GM19467 (cell line): Measurements from ENCODE around the gene KRTAP4-8.
"Not testable (repeated sequence)": the region's sequence is repeated elsewhere in the genome, so short reads cannot be mapped to it uniquely, and the experiment has no call there.

Experiments used
- ATAC-seq: cut with Tn5 transposase; IDR thresholded peaks from one replicate; pipeline ENCODE4 v1.9.1; 2021; ENCODE audit warnings: mild to moderate bottlenecking, moderate library complexity; ENCODE audit not compliant: unreplicated experiment

The KRTAP4-8 gene

DNA sequence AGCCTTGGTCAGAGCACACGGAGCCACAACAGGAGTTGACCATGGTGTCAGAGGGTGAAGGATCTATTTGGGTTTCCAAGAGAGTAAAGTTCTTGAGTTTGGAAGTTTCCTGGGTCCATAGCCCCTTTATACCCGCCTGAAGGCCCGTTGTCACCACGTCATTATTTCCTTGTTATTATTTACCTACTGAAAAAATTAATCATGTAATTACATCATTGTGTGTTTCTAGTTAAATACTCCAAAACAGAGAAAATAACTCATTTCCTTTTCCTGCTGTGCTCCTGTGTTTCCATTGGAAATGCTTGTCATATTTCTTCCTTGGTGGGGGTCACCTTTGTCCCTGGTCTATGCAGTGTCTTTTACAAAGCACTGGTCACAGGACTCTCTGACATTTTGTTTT, at the start of gene KRTAP4-8:
Gene KRTAP4-8, minus strand, starts transcription at position 101 of the 400 bp plus-strand sequence. Its CDS starts 58 bp downstream, at position 43.
- ATAC-seq = no peak

DNA sequence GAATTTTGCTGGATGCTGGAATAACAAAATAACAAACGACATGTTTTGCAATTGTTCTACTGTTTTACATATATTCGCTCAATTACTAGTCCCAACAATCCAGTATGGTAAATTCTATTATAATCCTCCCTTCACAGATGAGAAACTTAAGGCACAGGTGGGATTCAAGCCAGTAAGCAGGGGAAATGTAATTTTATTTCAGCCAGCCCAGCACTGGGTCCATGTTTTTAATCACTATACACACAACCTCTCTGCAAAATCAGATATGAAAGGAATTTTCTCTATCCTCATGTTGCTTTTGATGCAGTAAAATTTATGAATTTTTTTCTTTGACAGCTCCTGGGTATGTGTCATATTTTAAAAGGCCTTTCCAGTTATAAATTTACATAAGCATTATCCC, 47.3 kb upstream of the KRTAP4-8 start:
- ATAC-seq = no peak

DNA sequence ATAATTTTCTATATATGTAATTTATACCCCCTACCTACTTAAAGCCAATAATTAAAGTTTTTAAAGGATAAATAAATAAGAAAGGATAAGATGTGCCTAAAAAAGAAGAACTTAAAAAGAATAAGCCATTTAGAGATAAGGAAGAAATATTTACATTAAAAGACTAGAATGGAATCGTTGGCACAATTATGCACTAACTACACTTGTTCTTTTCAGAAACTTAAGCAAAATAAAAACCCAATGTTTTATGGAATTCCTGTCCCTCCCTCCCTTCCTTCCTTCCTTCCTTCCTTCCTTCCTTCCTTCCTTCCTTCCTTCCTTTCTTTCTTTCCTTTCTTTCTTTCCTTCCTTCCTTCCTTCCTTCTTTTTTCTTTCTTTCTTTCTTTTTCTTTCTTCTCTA, 46.9 kb upstream of the KRTAP4-8 start:
- no peak for ATAC-seq

DNA sequence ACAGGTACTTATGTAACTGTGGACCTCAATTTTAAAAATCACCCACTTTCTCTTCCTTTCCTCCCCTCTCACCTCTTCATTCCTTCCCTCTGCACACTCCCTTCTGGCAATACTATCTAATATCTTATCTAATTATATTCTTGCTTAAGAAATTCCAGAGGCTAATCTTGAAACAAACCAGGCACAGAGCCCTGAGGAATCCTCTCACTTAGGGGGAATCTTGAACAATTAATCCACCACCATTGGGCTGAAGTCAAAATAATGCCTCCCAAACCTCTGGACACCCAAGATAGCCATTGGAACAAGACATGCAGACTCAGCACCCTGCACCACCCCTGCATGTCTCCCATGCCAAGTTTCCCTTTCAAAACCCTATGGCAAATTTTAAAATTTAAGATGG, 43.4 kb upstream of the KRTAP4-8 start:
- ATAC-seq = no peak

DNA sequence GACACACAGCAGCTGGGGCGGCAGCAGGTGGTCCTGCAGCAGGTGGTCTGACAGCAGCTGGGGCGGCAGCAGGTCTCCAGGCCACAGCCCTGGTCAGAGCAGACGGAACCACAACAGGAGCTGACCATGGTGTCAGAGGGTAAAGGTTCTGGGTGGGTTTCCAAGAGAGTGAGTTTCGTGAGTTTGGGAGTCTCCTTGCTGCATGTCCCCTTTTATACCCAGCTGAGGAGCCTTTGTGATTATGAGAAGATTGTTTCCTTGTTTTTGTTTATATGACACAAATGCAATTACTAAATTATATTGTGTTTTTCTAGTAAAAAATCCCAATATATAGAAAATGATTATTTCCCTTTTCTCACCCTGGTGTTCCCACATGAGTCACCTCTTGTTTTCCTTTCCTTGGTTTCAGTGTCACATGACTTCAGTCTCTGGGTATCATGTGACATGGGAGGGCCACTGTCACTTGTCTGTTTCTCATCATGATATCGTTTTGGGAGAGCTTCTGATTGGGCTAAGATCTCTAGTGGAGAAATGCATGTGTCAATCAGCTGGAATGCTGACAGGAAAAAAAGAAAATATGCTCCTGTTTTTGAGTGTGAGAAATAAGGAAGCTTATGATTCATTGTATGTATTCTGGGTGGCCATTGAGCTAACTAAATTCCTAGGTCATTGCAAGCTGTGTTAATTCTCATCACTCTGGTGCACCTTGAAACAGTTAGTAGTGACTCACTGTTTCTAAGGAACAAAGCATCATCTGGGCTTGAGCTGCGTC, 42.6 kb upstream of the KRTAP4-8 start, which contains the start of gene KRTAP4-6:
Gene KRTAP4-6, minus strand, starts transcription at position 185 of the 772 bp plus-strand sequence. Its CDS starts 57 bp downstream, at position 128.
- ATAC-seq = no peak

DNA sequence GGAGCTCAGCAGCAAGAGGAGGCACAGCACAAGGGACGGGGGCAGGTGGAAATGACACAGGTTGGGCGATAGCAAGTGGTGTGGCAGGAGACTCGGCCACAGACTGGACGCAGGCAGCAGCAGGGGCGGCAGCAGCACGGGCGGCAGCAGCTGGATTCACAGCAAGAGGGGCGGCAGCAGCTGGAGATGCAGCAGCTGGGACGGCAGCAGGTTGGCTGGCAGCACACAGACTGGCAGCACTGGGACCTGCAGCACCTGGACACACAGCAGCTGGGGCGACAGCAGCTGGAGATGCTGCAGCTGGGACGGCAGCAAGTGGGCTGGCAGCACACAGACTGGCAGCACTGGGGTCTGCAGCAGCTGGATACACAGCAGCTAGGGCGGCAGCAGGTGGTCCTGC, 41.9 kb upstream of the KRTAP4-8 start:
- not testable (repeated sequence) for ATAC-seq

DNA sequence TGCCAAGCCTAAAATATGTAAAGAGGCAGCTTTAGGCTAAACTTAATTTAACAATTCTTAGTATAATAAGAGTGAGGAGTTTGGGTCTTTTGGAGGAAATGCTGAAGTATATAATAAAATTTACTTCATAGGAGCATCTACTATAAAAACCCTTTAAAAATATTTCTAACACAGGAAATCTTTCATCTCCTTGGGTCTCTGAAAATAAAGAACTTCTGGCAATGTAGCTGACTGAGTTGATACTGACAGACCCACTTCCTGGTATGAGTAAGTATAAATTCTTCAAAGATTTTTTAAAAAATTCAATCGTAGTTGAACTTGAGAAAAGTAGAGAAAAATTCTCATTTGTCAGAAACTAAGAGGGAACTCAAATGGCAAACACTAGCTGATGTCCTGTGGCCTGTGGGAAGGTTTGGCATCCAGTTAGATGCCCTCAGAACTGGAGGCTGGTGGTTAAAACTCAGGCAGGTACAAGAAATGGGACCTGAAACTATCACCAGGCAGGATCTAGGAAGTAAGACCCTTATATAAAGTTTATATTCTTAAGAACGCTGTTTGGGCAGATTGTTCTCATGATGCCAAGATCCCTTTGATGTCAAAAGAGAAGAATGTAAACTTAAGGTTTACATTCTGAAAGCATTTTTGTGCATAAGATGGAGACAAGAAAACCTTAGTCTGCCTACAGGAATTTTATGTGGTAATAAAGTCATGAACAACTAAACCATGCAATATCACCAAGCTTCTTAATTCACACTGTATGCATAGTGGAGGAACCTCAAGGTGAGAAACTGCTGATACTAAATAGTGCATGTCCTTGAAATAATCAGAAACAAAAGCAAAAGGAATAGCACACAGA, 36.2 kb upstream of the KRTAP4-8 start:
- ATAC-seq = no peak

DNA sequence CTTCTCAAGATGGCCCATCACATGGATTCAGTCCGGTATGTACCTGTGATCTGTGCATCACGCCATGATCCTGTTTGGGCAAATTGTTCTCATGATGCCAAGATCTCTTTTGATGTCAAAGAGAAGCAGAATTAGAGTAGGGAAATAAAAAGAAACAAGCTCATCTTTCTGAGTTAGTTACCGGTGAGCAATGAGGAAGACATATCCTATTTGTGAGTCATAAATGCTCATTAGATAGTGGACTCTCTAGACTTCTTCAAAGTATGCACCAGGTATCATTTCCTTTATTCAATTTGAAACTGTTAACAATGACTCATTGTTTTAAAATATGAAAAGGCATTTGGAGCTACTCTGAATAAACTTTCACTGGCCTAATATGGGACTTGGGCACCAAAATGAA, 34.0 kb upstream of the KRTAP4-8 start:
- no peak for ATAC-seq

DNA sequence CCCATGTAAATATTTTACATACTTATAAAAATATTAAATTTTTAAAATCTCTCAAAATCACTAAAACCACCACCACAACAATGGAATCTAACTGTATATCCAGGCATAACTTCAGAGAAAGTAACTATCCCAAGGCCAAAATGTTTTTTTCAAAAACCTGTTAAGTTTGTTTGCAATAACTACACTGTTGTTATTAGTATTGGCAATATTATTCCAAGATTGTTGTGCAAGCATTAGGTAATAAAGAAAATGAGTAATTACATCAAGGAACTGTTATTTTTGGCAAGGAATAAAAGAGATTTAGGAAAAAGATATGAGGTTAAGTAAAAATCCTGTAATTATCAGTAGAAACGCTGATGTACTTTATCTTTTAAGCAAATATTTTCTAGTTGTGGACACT, 29.4 kb upstream of the KRTAP4-8 start:
- ATAC-seq = no peak

DNA sequence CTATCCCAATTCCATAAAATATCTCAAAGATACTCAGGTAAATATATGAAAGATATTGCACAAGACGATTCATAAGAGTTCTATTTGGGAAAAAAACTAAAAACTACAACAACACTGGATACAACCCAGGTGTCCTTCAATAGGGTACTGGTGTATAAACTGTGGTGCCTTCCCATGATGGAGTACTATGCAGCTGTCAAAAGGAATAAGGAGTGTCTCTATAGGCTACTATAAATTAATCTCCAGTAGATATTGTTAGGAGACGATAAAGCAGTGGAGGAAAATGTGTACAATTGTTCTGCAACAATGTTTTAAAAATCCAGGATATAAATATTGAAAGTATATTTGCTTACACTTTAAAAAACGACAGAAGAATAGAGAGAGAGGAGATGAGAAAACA, 28.5 kb upstream of the KRTAP4-8 start:
- no peak for ATAC-seq

DNA sequence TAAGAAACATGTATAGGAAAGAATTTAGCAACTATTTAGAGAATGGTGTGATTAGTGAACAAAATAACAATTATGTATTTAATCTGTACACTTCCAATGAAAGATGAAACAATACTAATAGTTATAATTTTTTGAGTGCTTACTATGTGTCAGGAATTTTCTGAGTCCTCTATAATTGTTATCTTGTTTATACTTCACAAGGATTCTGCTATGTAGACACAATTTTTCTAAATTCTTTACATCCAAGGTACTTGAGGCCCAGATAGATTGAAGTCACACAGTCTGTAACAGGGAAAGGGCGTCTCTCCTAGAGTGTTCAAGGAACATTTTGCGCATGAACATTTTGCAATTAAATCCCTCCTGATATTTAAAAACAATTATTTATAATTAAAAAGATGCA, 27.1 kb upstream of the KRTAP4-8 start:
- ATAC-seq = no peak

DNA sequence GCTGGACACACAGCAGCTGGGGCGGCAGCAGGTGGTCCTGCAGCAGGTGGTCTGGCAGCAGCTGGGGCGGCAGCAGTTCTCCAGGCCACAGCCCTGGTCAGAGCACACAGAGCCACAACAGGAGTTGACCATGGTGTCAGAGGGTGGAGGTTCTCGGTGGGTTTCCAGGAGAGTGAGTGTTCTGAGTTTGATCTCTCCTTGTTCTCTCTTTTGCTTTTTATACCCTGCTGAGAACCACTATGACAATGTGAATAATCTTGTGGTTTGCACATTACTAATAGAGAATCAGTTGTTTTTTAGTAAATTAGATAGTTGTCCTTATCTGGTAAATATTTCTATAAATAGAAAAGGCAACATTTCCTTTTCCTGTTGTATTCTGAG, 26.0 kb upstream of the KRTAP4-8 start, which contains the start of gene KRTAP4-12:
Gene KRTAP4-12, minus strand, starts transcription at position 192 of the 381 bp plus-strand sequence. Its CDS starts 60 bp downstream, at position 132.
- not testable (repeated sequence) for ATAC-seq

DNA sequence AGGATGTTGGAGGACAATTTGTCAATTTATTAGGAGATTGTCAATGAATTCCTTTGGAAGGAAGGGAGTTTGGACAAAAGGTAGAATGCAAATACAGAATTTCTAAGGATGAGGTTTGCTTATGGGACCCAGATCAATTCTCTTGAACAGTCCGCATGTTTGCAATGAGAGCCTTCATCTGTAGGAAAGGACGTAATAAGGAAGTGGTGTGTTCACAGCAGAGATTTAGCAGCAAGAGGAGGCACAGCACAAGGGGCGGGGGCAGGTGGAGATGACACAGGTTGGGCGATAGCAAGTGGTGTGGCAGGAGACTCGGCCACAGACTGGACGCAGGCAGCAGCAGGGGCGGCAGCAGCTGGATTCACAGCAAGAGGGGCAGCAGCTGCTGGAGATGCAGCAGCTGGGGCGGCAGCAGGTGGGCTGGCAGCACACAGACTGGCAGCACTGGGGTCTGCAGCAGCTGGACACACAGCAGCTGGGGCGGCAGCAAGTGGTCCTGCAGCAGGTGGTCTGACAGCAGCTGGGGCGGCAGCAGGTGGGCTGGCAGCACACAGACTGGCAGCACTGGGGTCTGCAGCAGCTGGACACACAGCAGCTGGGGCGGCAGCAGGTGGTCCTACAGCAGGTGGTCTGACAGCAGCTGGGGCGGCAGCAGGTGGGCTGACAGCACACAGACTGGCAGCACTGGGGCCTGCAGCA, 25.5 kb upstream of the KRTAP4-8 start:
- ATAC-seq = not testable (repeated sequence)

DNA sequence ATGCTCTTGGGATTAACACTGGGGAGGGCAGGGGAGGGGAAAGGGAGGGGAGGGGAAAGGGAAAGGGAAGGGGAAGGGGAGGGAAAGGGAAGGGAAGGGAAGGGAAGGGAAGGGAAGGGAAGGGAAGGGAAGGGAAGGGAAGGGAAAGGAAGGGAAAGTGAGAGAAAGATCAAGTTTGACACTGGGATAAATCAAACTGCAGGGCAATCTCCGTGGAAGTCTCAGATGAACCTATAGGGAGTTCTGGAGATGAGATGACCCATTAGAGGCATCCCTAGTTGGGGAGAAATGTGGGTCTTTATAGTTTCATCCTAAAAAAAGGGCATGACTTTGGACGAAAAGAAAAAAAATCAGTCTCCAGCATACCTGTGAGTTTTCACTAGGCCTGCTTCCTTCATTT, 23.8 kb upstream of the KRTAP4-8 start:
- no peak for ATAC-seq

DNA sequence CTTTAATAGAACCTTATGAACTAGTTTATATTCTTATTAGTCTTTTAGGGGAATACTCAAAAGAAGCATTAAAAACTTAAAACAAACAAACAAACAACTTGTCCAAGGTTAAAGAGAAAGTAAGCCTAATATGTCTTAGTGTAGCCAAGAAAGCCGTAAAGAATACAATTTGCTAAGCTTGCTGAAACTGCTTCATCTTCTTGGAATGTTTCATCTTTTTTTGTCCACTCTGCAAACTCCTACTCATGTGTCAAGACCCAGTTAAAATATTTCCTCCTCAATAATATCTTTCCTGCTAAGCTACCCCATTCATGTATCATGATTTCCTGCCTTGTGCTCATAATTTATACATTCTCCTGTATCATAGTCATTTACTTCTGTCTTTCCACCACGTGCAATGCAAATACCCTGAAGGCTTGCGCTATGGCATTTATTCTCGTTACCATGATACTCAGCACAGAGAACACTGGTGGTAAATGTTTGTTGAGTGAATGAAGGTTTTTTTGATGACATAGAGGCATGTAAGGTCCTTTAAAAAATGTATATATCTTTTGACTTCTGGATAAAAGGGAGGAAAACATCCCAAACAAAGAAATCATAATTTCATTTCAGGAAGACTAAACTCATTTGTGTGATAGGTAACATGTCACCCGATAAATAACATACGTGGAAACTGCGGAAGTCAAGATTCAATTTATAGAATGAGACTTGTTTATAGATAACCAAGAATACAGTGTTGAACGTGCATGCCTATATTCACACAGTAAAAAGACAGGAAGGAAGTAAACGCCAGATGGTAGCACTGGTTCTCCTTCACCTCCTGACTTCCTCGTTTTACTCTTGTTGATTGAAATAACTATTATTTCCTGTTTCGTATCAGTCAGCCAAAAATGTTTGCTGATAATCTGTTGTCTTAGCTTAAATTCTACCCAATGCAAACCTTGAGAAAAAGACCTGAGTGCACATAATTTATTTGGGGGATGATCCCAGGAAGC, 22.1 kb upstream of the KRTAP4-8 start:
- not testable (repeated sequence) for ATAC-seq

DNA sequence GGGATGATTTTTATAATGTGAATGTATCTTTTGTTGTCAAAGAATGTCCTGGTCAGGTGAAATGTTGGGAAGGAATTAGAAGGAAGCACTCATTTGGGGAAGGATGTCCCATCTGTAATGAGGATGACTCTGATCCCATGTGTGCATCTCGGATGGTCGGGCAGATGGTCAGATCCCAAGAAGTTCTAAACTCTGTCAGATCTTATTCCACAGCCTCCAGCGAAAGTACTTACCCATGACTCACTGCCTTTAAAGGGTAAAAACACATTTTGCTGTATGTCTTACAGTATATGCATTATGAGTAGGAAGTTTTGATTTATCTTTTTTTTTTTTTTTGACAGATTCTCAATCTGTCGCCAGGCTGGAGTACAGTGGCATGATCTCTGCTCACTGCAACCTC, 20.8 kb upstream of the KRTAP4-8 start:
- ATAC-seq = no peak

DNA sequence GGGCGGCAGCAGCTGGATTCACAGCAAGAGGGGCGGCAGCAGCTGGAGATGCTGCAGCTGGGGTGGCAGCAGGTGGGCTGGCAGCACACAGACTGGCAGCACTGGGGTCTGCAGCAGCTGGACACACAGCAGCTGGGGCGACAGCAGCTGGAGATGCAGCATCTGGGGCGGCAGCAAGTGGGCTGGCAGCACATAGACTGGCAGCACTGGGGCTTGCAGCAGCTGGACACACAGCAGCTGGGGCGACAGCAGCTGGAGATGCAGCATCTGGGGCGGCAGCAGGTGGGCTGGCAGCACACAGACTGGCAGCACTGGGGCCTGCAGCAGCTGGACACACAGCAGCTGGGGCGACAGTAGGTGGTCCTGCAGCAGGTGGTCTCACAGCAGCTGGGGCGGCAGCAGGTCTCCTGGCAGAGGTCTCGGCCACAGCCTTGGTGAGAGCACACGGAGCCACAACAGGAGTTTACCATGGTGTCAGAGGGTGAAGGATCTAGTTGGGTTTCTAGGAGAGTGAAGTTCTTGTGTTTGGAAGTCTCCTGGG, 20.0 kb upstream of the KRTAP4-8 start, which contains the start of gene KRTAP4-11:
Gene KRTAP4-11, minus strand, starts transcription at position 528 of the 541 bp plus-strand sequence. Its CDS starts 58 bp downstream, at position 470.
- ATAC-seq = not testable (repeated sequence)

DNA sequence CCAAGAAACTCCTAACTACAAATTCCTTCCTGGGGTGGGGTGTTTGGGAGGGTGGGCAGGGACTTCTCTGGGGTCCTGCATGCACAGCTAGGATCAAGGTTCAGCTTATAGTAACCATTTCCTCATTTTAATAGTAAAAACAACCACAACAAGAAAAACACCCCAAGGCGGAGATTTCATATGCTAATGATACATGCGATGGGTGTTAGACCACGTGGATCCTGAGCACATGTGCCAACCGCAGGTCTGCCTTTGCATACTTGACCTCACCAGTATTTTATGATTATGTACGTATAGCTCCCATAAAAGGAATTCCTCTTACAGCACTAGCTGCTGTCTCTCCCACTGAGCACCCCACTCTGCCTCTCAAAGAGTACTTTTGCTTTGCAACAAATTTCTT, 18.4 kb upstream of the KRTAP4-8 start:
- ATAC-seq = no peak

DNA sequence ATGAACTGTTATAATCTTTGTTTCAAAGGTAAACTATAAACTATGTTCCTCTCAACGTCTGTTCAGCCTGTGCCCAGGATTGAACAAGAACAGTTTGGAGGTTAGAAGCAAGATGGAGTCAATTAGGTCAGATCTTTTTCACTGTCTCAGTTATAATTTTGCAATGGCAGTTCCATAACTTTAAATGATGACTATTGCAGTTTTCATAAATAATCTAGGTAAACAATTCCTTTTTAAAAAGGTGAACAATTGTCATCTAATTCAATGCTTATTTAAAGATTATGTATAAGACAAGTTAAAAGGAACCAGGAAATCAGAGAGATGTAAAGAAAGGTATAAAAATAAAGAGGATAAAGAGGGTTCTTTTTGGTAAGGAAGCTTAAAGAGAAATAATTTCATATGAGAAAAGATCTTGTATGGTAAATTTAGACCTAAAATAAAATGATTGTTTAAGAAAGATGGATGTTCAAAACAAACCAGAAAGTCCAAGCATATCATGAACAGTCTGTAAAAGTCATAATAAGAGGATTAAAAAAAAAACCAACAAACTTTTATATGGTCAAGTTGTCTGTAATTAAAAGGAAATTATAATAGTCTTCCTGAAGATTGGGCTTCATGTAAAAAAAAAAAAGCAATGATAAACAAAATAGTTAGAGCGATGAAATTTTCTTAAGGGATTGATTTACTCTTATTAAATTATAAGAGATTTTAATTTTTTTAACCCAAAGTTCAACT, 13.4 kb upstream of the KRTAP4-8 start:
- no peak for ATAC-seq
